ENCODE data around the gene MAP3K1.

- TF ChIP-seq POLR2A (IDR thresholded peaks at IDR 0.05; ENCODE audit: low read length) (no peak), GATA1 (IDR thresholded peaks at IDR 0.05; ENCODE audit: low read depth, low read length) (no peak)
Measured at GRCh38 chr5:56800186-56800585, 15.2 kb upstream of the MAP3K1 start.
